Measurements from ENCODE around the gene EXOC4.

The EXOC4 gene

GRCh38 chr7:133947458-133948254 is 694.8 kb downstream of the EXOC4 start:
- TF ChIP-seq CTCF (IDR thresholded peaks at IDR 0.05; ENCODE audit: low read depth, low read length, missing control alignments) = no peak
- DNase-seq (ENCODE audit: low read depth) = no peak
- no peak overlapping the region for H3K4me3 ChIP-seq (ENCODE audit: low read depth, low read length)

- TF ChIP-seq CTCF (IDR thresholded peaks at IDR 0.05; ENCODE audit: low read depth, low read length, missing control alignments) = no peak
- H3K4me3 ChIP-seq (ENCODE audit: low read depth, low read length) = no peak overlapping the region
- no peak for DNase-seq (ENCODE audit: low read depth)
Measured at GRCh38 chr7:133948588-133948987, 695.7 kb downstream of the EXOC4 start.

- DNase-seq (ENCODE audit: low read depth) = no peak
- no peak overlapping the region for H3K4me3 ChIP-seq (ENCODE audit: low read depth, low read length)
- no peak for TF ChIP-seq CTCF (IDR thresholded peaks at IDR 0.05; ENCODE audit: low read depth, low read length, missing control alignments)
Measured at GRCh38 chr7:133950855-133951254, 698.0 kb downstream of the EXOC4 start.

GRCh38 chr7:133955208-133955607 is 702.3 kb downstream of the EXOC4 start:
- H3K4me3 ChIP-seq (ENCODE audit: low read depth, low read length) = no peak overlapping the region
- no peak for DNase-seq (ENCODE audit: low read depth)
- no peak for TF ChIP-seq CTCF (IDR thresholded peaks at IDR 0.05; ENCODE audit: low read depth, low read length, missing control alignments)

GRCh38 chr7:133957845-133958244 is 705.0 kb downstream of the EXOC4 start:
- no peak for TF ChIP-seq CTCF (IDR thresholded peaks at IDR 0.05; ENCODE audit: low read depth, low read length, missing control alignments)
- no peak for DNase-seq (ENCODE audit: low read depth)
- H3K4me3 ChIP-seq (ENCODE audit: low read depth, low read length) = no peak overlapping the region

GRCh38 chr7:133958822-133959221 is 705.9 kb downstream of the EXOC4 start:
- DNase-seq (ENCODE audit: low read depth) = no peak
- H3K4me3 ChIP-seq (ENCODE audit: low read depth, low read length) = no peak overlapping the region
- TF ChIP-seq CTCF (IDR thresholded peaks at IDR 0.05; ENCODE audit: low read depth, low read length, missing control alignments) = no peak

GRCh38 chr7:133959505-133959904 is 706.6 kb downstream of the EXOC4 start:
- no peak overlapping the region for H3K4me3 ChIP-seq (ENCODE audit: low read depth, low read length)
- no peak for DNase-seq (ENCODE audit: low read depth)
- no peak for TF ChIP-seq CTCF (IDR thresholded peaks at IDR 0.05; ENCODE audit: low read depth, low read length, missing control alignments)

Data from GM12864 (cell line).